ENCODE measurements around the gene ATOSB.

DNA sequence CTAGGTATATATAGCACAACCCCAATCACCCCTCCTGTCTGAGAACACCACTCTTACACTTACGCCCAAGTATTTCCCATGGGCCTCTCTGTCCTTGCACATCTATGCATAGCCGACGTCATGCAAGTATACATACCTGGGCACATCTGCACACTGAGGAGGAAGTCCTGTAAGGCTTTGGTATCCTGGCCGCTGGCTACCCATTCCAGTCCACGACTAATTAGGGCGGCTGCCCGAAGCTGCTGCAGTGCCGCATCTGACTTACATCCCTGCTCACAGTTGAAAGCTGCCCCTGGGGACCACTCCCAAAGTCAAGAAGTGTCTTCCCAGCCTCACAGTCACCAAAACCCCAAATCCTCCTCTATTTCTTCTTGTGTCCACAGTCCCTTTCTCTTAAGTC lies 40.9 kb downstream of the ATOSB start:
- TF ChIP-seq POLR2A (IDR thresholded peaks at IDR 0.05) (no peak), POLR2AphosphoS5 (IDR thresholded peaks at IDR 0.05) (no peak), EP300 (IDR thresholded peaks at IDR 0.05) (no peak)
- TF ChIP-seq, protein P1, sequence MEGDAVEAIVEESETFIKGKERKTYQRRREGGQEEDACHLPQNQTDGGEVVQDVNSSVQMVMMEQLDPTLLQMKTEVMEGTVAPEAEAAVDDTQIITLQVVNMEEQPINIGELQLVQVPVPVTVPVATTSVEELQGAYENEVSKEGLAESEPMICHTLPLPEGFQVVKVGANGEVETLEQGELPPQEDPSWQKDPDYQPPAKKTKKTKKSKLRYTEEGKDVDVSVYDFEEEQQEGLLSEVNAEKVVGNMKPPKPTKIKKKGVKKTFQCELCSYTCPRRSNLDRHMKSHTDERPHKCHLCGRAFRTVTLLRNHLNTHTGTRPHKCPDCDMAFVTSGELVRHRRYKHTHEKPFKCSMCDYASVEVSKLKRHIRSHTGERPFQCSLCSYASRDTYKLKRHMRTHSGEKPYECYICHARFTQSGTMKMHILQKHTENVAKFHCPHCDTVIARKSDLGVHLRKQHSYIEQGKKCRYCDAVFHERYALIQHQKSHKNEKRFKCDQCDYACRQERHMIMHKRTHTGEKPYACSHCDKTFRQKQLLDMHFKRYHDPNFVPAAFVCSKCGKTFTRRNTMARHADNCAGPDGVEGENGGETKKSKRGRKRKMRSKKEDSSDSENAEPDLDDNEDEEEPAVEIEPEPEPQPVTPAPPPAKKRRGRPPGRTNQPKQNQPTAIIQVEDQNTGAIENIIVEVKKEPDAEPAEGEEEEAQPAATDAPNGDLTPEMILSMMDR (IDR thresholded peaks at IDR 0.05): no peak
